ENCODE results near the gene PUS7L.
"Not testable (repeated sequence)": the region's sequence is repeated elsewhere in the genome, so short reads cannot be mapped to it uniquely, and the experiment has no call there.

PUS7L gene

DNA sequence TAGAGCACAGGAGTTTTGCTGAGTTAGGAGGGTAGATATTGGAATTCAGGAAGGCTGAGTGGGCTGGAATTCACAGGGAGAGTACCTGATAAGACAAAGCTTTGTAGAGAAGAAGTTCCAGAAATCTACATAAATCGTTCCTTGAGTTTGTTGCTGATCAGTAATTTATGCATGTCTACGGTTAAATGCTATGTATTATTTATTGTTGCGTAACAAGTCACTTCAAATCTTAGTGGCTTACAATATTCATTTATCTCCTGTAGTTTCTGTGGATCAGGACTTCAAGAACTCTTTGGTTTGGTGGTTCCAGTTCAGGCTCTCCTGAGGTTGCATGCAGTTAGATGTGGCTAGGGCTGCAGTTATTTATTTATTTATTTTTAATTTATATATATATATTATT lies 7.8 kb downstream of the PUS7L start:
- no peak for DNase-seq (ENCODE audit: low spot score)

GRCh38 chr12:43749016-43749415 lies 9.6 kb downstream of the PUS7L start:
- DNase-seq (ENCODE audit: low spot score): no peak

GRCh38 chr12:43744826-43745225 lies 13.8 kb downstream of the PUS7L start:
- DNase-seq (ENCODE audit: low spot score): no peak

DNA sequence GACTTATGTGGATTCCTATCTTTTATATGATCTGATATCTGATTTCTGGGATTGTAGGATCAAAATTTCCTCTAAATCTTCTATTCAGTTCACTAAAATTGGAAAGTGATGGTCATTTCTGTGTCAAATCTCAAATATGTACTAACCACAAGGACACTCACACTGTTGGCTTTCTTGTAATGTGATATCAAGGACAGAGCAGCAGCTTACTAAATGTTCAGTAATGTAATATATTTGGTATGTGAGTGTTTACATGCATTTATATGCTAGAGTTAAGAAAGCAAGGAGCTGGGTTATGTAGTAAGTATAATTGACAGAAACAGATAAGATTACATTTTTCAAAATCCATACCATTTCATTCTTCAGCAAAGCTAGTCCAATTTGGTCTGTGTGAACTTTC lies 16.5 kb downstream of the PUS7L start:
- peak; percentile 64 for DNase-seq (ENCODE audit: low spot score)

GRCh38 chr12:43740511-43741100 lies 18.0 kb downstream of the PUS7L start:
- peak; percentile 31 for DNase-seq (ENCODE audit: low spot score)

GRCh38 chr12:43737646-43738045 lies 20.9 kb downstream of the PUS7L start:
- peak; percentile 28 for DNase-seq (ENCODE audit: low spot score)

GRCh38 chr12:43736927-43737440 lies 21.6 kb downstream of the PUS7L start:
- DNase-seq (ENCODE audit: low spot score): no peak

DNA sequence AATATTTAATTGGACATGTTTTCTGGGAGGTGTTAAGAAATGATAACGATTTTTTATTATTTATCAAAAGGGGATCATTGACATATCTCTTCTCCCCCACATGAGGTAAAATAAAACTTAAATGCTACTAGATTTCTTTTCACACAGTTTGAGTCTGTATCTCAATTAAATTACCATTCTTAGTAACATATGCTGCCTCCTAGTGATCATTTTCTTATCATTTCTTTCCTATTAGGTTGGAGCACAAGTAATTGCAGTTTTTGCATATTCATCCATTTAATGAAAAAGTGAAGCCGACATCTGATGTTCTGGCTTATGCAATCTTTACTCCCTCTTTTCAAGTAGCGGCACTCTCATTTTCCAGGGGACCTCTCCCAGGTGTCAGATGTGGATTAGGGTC lies 24.9 kb downstream of the PUS7L start:
- no peak for DNase-seq (ENCODE audit: low spot score)

GRCh38 chr12:43730283-43730682 lies 28.3 kb downstream of the PUS7L start:
- no peak for DNase-seq (ENCODE audit: low spot score)

- DNase-seq (ENCODE audit: low spot score): no peak
These were observed 29.9 kb downstream of the PUS7L start for GRCh38 chr12:43728698-43729097.

- DNase-seq (ENCODE audit: low spot score): no peak
These were observed 30.5 kb downstream of the PUS7L start for GRCh38 chr12:43728117-43728516.

DNA sequence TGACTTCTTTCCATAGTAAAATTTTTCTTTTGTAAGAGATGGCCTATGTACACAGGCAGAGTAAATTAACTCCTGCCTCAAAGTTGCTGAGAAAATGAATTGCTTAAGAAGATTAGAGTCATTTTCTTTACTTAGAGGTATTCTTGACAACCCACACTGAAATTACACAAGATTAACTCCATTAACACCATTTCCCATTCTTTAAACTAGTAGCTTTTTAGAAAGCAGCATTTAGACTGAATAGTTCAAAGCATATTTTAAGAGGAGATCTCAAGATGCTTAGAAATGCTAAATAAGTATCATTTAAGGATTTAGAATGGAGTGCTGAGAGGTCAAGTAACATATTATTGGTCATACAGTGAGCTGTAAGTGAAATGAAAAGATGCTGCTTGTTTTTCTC lies 35.5 kb downstream of the PUS7L start:
- DNase-seq (ENCODE audit: low spot score): no peak

GRCh38 chr12:43722621-43723020 lies 36.0 kb downstream of the PUS7L start:
- DNase-seq (ENCODE audit: low spot score): no peak

DNA sequence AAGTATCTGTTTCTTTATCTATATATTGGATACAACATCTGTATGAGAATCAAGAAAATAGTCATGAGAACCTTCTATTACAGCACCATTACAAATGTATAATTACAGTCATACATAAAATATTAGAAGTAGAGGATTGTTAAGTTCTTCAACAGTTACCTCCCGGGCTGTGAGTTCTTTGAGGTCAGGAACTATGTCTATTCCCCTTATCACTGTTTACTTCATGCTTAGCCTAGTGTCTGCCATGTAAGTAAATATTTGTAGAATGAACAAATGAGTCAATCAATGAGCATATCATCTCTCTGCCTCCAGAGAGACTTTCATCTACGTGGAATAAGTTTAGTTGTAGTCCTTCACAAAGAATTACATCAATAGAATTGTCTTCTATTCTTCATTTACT lies 47.2 kb downstream of the PUS7L start:
- no peak for DNase-seq (ENCODE audit: low spot score)

- not testable (repeated sequence) for DNase-seq (ENCODE audit: low spot score)
These were observed 54.8 kb downstream of the PUS7L start for GRCh38 chr12:43703772-43704171.

DNA sequence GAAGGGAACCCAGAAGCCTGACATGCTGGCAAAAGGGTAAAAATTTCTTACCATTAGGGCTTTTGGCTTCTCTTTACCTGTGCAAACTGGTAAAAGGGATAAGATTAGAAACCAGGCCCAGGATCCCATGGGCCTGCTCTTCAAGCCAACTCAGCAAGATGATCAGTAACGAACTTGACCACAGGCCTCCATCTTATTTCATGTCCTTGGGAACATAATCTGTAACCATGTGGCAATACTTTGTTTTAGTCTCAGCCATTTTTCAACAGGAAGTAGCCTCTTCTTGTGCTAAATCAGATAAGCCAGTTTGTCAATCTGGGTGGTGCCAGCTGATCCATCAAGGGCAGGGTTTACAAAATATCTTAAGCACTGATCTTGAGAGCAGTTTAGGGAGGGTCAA lies 57.4 kb downstream of the PUS7L start:
- DNase-seq (ENCODE audit: low spot score): not testable (repeated sequence)

DNA sequence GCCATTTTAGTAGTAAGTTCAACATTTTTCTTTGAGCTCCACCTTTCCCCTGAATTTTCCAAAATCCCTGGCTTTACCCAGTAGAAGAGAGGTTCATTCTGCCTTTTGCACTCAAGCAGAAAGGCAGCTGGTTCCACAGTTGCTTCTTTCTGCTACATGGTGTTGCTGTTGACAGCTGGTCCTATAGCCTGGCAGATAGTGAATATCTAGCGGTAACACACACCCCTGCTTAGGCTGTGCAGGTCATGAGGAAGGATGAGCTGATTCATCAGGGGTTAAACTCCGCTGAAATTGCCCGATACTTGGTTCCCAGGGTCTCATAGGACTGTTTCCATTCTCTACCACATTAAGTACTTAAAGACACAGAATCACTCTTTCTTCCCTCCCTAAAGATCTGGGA lies 62.4 kb downstream of the PUS7L start:
- no peak for DNase-seq (ENCODE audit: low spot score)

- no peak for DNase-seq (ENCODE audit: low spot score)
These were observed 63.7 kb downstream of the PUS7L start for GRCh38 chr12:43694879-43695278.

GRCh38 chr12:43692064-43692463 lies 66.5 kb downstream of the PUS7L start:
- DNase-seq (ENCODE audit: low spot score): no peak

DNA sequence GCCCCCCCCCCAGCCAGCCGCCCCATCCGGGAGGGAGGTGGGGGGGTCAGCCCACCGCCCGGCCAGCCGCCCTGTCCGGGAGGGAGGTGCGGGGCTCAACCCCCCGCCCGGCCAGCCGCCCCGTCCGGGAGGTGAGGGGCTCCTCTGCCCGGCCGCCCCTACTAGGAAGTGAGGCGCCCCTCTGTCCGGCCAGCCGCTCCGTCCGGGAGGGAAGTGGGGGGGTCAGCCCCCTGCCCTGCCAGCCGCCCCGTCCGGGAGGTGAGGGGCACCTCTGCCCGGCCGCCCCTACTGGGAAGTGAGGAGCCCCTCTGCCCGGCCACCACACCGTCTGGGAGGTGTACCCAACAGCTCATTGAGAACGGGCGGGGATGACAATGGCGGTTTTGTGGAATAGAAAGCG lies 73.1 kb downstream of the PUS7L start:
- DNase-seq (ENCODE audit: low spot score): not testable (repeated sequence)

DNA sequence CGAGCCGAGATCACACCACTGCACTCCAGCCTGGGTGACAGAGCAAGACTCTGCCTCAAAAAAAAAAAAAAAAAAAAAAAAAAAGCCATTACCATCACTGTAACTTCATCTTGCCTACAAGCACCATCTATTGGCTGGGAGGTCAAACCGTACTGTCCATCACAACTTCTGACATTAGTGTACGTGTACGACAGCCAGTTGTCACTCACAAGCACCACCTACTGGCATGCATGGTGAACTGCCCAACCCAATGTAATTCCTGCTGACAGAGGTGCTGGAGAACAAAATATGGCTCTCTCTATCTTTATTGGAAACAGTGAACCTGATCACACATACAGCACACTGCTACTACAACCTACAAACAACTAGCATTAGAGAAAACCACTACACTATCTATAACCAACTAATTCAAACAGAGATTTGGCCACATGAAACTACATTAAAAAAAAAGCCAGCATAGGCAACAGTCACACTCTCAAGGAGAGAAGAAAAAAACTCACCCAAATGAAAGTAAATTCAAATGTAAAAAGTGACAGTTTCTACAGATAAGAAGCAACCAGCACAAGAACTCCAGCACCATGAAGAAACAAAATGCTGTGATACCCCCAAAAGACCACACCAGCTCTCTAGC lies 82.3 kb downstream of the PUS7L start:
- DNase-seq (ENCODE audit: low spot score): no peak

GRCh38 chr12:43675048-43675904 lies 83.3 kb downstream of the PUS7L start:
- DNase-seq (ENCODE audit: low spot score): no peak

GRCh38 chr12:43669373-43669772 lies 89.2 kb downstream of the PUS7L start:
- DNase-seq (ENCODE audit: low spot score): no peak

All from AG08395 (cell line).